Activated CD4-positive, CD25-positive, alpha-beta regulatory T cell (primary cell): Measurements from ENCODE around the gene VWA5B1.
"Not testable (repeated sequence)": the region's sequence is repeated elsewhere in the genome, so short reads cannot be mapped to it uniquely, and the experiment has no call there.

ENCODE experiments used
- DNase-seq, 4 experiments: peaks; one replicate each; lab custom pipeline; 2025; lab: John Stamatoyannopoulos, UW

VWA5B1 gene

GRCh38 chr1:20290624-20291597 is at the start of gene VWA5B1:
Gene VWA5B1 (plus strand): TSS chr1:20290875. CDS start chr1:20310602, 19,727 bp downstream.
- no peak for DNase-seq

GRCh38 chr1:20242890-20243479 is 47.7 kb upstream of the VWA5B1 start:
- DNase-seq: no peak

GRCh38 chr1:20248971-20249612 is 41.6 kb upstream of the VWA5B1 start:
- no peak for DNase-seq

GRCh38 chr1:20250340-20250989 is 40.2 kb upstream of the VWA5B1 start:
- DNase-seq: no peak

- no peak for DNase-seq
Measured at GRCh38 chr1:20252587-20252986, 38.1 kb upstream of the VWA5B1 start.

GRCh38 chr1:20255666-20256065 is 35.0 kb upstream of the VWA5B1 start:
- DNase-seq: no peak

- DNase-seq: no peak
Measured at GRCh38 chr1:20259646-20260045, 31.0 kb upstream of the VWA5B1 start.

- no peak for DNase-seq
Measured at GRCh38 chr1:20261095-20261494, 29.6 kb upstream of the VWA5B1 start.

GRCh38 chr1:20262810-20263534 is 27.7 kb upstream of the VWA5B1 start:
- no peak for DNase-seq

- no peak for DNase-seq
Measured at GRCh38 chr1:20265250-20265649, 25.4 kb upstream of the VWA5B1 start.

GRCh38 chr1:20266141-20266540 is 24.5 kb upstream of the VWA5B1 start:
- DNase-seq: no peak

GRCh38 chr1:20266642-20267041 is 24.0 kb upstream of the VWA5B1 start:
- no peak for DNase-seq

- DNase-seq: no peak
Measured at GRCh38 chr1:20271498-20272400, 18.9 kb upstream of the VWA5B1 start.

- DNase-seq: not testable (repeated sequence)
Measured at GRCh38 chr1:20273716-20274115, 17.0 kb upstream of the VWA5B1 start.

- DNase-seq: no peak
Measured at GRCh38 chr1:20275319-20275925, 15.3 kb upstream of the VWA5B1 start.

- no peak for DNase-seq
Measured at GRCh38 chr1:20276485-20277159, 14.1 kb upstream of the VWA5B1 start.

GRCh38 chr1:20278692-20279130 is 12.0 kb upstream of the VWA5B1 start:
- DNase-seq: no peak

- no peak for DNase-seq
Measured at GRCh38 chr1:20279509-20279908, 11.2 kb upstream of the VWA5B1 start.

GRCh38 chr1:20280341-20280740 is 10.3 kb upstream of the VWA5B1 start:
- no peak for DNase-seq
